22Rv1 (cell line): ENCODE data around the gene DMD.

Experiments used
- H3K27ac ChIP-seq: fragments of 450-650 bp; 2 replicates; pipeline ENCODE4 v1.5.1; 2017
- ZFX ChIP-seq: fragments of 450-650 bp; IDR thresholded peaks from 2 replicates; pipeline ENCODE4 v1.6.1; 2017; ENCODE audit warnings: antibody characterized with exemption, borderline replicate concordance
- TF ChIP-seq, protein P1 (sequence below): fragments of 450-650 bp; IDR thresholded peaks from 2 replicates; pipeline ENCODE4 v1.5.1; 2017; ENCODE audit warnings: mild to moderate bottlenecking

The DMD gene

DNA sequence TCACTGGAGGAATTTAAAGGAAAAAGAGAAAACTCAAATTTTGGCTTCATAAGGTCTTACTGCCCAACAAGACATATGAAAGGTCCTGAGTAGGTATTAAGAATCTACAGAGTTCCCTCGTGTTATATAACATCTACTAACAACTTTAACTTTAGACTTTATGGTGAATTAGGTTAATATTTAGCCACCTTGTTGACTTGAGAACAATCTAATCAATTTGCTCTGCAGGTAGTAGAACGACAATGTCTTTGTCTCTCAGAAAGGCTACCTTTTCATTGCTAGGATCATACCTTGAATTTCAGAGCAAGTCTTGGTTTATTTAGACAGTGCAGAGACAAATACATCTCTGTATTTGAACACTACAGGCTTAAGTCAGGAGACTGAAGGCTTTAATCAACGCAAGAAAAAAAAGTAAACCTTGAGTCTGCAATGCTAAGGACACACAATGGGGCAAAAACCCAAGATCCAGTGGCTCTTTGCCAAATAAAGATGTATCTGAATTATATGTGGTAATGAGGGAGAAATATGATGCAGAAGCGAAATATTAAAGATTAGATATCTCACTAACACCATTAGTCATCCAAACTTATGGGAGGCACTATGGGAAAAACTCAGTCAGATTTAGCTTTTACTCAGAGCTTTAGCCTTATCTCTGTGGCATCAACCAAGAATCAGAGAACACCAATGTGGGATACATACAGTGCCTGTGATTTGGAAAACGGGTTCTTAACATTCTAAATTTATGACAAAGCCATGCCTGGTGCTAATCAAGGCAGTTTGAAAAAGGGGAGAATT is 2045.9 kb downstream of the DMD start:
- no peak for TF ChIP-seq ZFX
- TF ChIP-seq, protein P1, sequence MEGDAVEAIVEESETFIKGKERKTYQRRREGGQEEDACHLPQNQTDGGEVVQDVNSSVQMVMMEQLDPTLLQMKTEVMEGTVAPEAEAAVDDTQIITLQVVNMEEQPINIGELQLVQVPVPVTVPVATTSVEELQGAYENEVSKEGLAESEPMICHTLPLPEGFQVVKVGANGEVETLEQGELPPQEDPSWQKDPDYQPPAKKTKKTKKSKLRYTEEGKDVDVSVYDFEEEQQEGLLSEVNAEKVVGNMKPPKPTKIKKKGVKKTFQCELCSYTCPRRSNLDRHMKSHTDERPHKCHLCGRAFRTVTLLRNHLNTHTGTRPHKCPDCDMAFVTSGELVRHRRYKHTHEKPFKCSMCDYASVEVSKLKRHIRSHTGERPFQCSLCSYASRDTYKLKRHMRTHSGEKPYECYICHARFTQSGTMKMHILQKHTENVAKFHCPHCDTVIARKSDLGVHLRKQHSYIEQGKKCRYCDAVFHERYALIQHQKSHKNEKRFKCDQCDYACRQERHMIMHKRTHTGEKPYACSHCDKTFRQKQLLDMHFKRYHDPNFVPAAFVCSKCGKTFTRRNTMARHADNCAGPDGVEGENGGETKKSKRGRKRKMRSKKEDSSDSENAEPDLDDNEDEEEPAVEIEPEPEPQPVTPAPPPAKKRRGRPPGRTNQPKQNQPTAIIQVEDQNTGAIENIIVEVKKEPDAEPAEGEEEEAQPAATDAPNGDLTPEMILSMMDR = no peak
- no peak overlapping the region for H3K27ac ChIP-seq

DNA sequence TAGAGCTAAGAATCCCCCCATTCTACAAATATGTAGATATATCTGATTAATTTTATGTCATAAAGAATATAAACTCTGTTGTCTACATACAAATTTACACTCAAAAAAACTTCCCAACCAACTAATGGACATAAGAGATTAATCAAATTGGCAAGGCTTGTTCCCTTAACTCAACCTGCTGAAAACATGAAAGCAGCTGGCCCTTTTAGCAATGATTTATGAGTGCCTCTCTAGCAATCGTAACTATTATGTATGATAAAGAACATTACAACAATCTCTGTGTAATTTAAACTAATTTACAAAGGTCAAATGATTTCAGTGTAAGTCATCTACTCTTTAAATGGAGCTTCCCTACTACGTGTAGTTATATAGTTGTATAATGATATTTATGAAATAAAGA is 2056.4 kb downstream of the DMD start:
- H3K27ac ChIP-seq = no peak overlapping the region
- TF ChIP-seq, protein P1 = no peak
- no peak for TF ChIP-seq ZFX

DNA sequence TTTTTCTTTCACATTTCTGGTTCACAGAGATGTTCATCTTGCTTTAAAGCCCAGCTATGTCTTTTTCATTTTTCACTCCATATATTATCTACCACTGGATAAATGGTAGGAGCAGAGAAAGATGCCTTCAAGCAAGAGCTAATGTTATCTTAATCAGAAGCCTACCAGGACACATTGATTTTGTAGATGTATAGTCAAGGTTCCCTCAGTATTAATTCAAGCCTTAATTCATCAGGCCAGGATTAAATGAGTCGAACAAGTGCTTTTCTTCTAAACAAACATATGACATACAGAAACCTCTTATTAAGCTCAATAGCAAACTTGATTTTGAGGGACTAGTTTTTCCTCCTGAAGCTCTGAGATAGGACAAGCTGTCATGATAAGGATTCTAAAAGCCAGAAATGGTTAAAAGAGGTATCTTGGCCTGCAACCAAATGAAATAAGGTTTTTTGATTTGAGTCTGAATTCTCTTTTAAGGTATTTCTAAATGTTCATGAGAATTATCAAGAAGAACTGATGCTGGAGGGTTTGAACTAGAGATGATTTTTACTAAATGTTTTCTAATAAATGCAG is 2057.8 kb downstream of the DMD start:
- no peak overlapping the region for H3K27ac ChIP-seq
- TF ChIP-seq, protein P1 = no peak
- no peak for TF ChIP-seq ZFX

DNA sequence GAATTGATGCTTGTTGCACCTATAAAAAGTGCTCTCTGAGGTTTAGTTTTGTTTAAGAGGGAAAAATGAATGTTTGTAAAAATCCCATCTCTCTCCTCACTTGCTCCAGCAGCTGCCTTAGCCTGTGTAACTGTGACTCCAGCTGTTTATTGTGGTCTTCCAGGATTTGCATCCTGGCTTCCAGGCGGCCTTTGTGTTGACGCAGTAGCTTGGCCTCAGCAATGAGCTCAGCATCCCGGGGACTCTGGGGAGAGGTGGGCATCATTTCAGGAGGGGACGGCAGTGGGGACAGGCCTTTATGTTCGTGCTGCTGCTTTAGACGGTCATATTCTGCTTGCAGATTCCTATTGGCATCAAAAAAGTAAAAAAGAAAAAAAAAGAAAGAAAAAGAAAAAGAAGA is 2064.2 kb downstream of the DMD start:
- no peak overlapping the region for H3K27ac ChIP-seq
- TF ChIP-seq ZFX = no peak
- TF ChIP-seq, protein P1 = no peak

DNA sequence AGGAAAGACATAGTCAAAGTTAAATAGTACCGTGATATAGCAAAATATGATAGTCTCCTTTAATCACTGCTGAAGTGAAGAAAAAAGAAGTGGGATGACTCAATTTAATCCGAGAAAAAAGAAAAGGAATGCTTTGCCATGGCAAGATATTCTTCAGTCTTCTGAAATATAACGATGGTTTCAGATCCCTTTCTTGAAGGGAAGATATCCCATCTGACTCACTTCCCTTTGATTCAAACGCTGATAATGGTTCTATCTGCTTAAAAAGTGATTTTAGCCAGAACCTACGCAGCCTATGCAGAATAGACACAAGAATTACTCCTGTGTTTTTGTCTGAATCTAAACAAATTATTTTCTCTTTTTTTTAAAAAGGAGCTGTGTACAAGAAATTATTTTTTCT is 2071.4 kb downstream of the DMD start:
- H3K27ac ChIP-seq = no peak overlapping the region
- TF ChIP-seq ZFX = no peak
- TF ChIP-seq, protein P1 = no peak

DNA sequence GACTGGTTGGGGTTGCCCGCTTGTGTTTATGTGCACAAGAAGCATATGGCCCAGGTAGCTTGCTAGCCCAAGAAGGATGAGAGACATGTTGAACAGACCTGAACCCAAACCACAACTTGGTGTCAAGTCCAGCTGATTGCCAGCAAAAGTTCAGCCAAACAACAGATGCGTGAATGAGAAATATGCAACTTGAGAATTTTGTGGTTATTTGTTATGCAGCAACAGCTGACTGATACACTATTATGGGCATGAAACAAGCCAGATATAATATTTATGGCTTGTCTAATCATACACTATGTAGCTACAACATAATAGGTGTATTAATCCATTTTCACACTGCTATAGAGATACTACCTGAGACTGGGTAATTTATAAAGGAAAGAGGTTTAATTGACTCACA is 2073.2 kb downstream of the DMD start:
- no peak for TF ChIP-seq ZFX
- TF ChIP-seq, protein P1 = no peak
- H3K27ac ChIP-seq = no peak overlapping the region

DNA sequence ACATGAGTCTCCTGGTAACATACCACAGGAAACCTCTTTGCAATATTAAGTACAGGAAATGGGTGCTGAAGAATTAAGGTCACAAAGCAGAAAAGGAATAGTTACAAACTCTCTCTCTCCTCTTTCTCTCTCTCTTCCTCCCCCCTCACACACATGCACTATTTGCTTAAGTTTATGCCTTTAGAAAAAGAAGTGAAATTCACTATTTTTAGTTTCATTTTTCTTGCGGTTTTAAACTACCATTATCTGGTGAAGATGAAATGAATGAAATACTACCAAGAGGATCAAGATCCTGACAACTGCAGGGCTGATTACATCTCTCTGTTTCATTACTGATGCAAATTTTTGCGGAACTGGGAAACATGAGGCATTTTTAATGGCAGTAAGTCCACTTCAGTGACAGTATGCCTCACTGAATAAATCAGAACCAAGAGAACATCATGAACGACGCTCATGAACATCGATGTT is 2075.2 kb downstream of the DMD start:
- no peak overlapping the region for H3K27ac ChIP-seq
- TF ChIP-seq, protein P1 = no peak
- TF ChIP-seq ZFX = no peak
